H9 (cell line): Measurements from ENCODE around the gene CACNB2. TPM values are rescaled to one million over a fixed set of nuclear protein-coding genes. Genes with fewer than 3 reads are reported as not detected.

Experiments
- DNase-seq: peaks from one replicate; pipeline ENCODE4 v3.0.0-alpha.2; 2017
- H2AFZ ChIP-seq: one replicate; pipeline ENCODE4 v1.6.1; 2013; ENCODE audit warnings: mild to moderate bottlenecking, low read length, control low read depth, moderate library complexity
- H2AK5ac ChIP-seq: 2 replicates; pipeline ENCODE4 v1.6.1; 2013; ENCODE audit warnings: low read length, control low read depth, mixed read lengths; ENCODE audit not compliant: insufficient read length
- H2BK120ac ChIP-seq: one replicate; pipeline ENCODE4 v1.6.1; 2013; ENCODE audit warnings: low read depth, mild to moderate bottlenecking, low read length, control low read depth, inconsistent platforms; ENCODE audit not compliant: poor library complexity, severe bottlenecking
- H2BK12ac ChIP-seq: 2 replicates; pipeline ENCODE4 v1.6.1; 2013; ENCODE audit warnings: low read length, control low read depth, mixed read lengths, low read depth; ENCODE audit not compliant: insufficient read length
- H2BK15ac ChIP-seq: 2 replicates; pipeline ENCODE4 v1.6.1; 2013; ENCODE audit warnings: low read depth, low read length, control low read depth
- H2BK20ac ChIP-seq: one replicate; pipeline ENCODE4 v1.6.1; 2013; ENCODE audit warnings: low read depth, mild to moderate bottlenecking, low read length, control low read depth, inconsistent platforms; ENCODE audit not compliant: poor library complexity, severe bottlenecking
- H2BK5ac ChIP-seq: 2 replicates; pipeline ENCODE4 v1.6.1; 2013; ENCODE audit warnings: low read length, control low read depth, mixed read lengths; ENCODE audit not compliant: insufficient read length
- H3K14ac ChIP-seq: 2 replicates; pipeline ENCODE4 v1.6.1; 2013; ENCODE audit warnings: low read length, control low read depth; ENCODE audit not compliant: insufficient read depth
- H3K18ac ChIP-seq: 2 replicates; pipeline ENCODE4 v1.6.1; 2013; ENCODE audit warnings: low read depth, mild to moderate bottlenecking, mixed read lengths, low read length, control low read depth; ENCODE audit not compliant: insufficient read length
- H3K23ac ChIP-seq: 2 replicates; pipeline ENCODE4 v1.6.1; 2013; ENCODE audit warnings: low read length, control low read depth, mixed read lengths, low read depth; ENCODE audit not compliant: insufficient read length
- H3K23me2 ChIP-seq: 2 replicates; pipeline ENCODE4 v1.6.1; 2013; ENCODE audit warnings: low read depth, mild to moderate bottlenecking, mixed read lengths, low read length, control low read depth; ENCODE audit not compliant: insufficient read length, poor library complexity, severe bottlenecking
- H3K27ac ChIP-seq: 2 replicates; pipeline ENCODE4 v1.5.1; 2013; ENCODE audit warnings: low read length, control low read depth, mixed read lengths, low read depth; ENCODE audit not compliant: insufficient read length
- H3K27me3 ChIP-seq: 2 replicates; pipeline ENCODE4 v1.6.1; 2013; ENCODE audit warnings: low read length, control low read depth, inconsistent platforms; ENCODE audit not compliant: insufficient read depth
- H3K4ac ChIP-seq: 2 replicates; pipeline ENCODE4 v1.6.1; 2013; ENCODE audit warnings: low read depth, mild to moderate bottlenecking, control low read depth, inconsistent platforms, low read length, moderate library complexity
- H3K4me1 ChIP-seq: 2 replicates; pipeline ENCODE4 v1.6.1; 2013; ENCODE audit warnings: low read length, control low read depth, inconsistent platforms; ENCODE audit not compliant: insufficient read depth
- H3K4me2 ChIP-seq: 2 replicates; pipeline ENCODE4 v1.6.1; 2013; ENCODE audit warnings: low read length, control low read depth, mixed read lengths; ENCODE audit not compliant: insufficient read length, insufficient read depth
- H3K56ac ChIP-seq: 2 replicates; pipeline ENCODE4 v1.6.1; 2013; ENCODE audit warnings: low read depth, mild to moderate bottlenecking, mixed read lengths, low read length, control low read depth; ENCODE audit not compliant: insufficient read length
- H3K79me1 ChIP-seq: 2 replicates; pipeline ENCODE4 v1.6.1; 2013; ENCODE audit warnings: low read depth, mild to moderate bottlenecking, moderate library complexity, low read length, control low read depth, inconsistent platforms; ENCODE audit not compliant: insufficient read depth, poor library complexity, severe bottlenecking
- H3K79me2 ChIP-seq: 2 replicates; pipeline ENCODE4 v1.6.1; 2013; ENCODE audit warnings: low read length, control low read depth, inconsistent platforms; ENCODE audit not compliant: insufficient read depth
- H3K9ac ChIP-seq: 2 replicates; pipeline ENCODE4 v1.6.1; 2013; ENCODE audit warnings: low read length, control low read depth, mixed read lengths; ENCODE audit not compliant: insufficient read length; ENCODE audit errors: extremely low read depth
- H3K9me3 ChIP-seq: one replicate; pipeline ENCODE4 v1.6.1; 2013; ENCODE audit warnings: low read depth, low read length, inconsistent platforms; ENCODE audit not compliant: control insufficient read depth
- H3T11ph ChIP-seq: one replicate; pipeline ENCODE4 v1.6.1; 2013; ENCODE audit warnings: mild to moderate bottlenecking, low read length, control low read depth, inconsistent platforms
- H4K20me1 ChIP-seq: one replicate; pipeline ENCODE4 v1.6.1; 2013; ENCODE audit not compliant: control insufficient read depth, insufficient read length, insufficient read depth
- H4K5ac ChIP-seq: 2 replicates; pipeline ENCODE4 v1.6.1; 2013; ENCODE audit warnings: low read depth, mild to moderate bottlenecking, mixed read lengths, low read length, control low read depth; ENCODE audit not compliant: insufficient read length
- H4K8ac ChIP-seq: replicated peaks from 2 replicates; pipeline ENCODE4 v1.6.1; 2013; ENCODE audit warnings: low read length, control low read depth, mixed read lengths, low read depth; ENCODE audit not compliant: insufficient read length
- H4K91ac ChIP-seq: 2 replicates; pipeline ENCODE4 v1.6.1; 2013; ENCODE audit warnings: low read depth, mild to moderate bottlenecking, moderate library complexity, mixed read lengths, low read length, control low read depth; ENCODE audit not compliant: insufficient read length
- H3K27ac Mint-ChIP-seq, 3 experiments: 2 replicates in 2 of 3; 3 replicates in 1 of 3; pipeline ENCODE4 v1.8.0; 2020 to 2021; ENCODE audit warnings: mixed read lengths in 3 of 3, mild to moderate bottlenecking in 1 of 3, moderate library complexity in 1 of 3
- H3K27me3 Mint-ChIP-seq: 2 replicates; pipeline ENCODE4 v1.8.0; 2021; ENCODE audit warnings: low read depth, mild to moderate bottlenecking, moderate library complexity, mixed read lengths
- H3K36me3 Mint-ChIP-seq, 3 experiments: 2 replicates in 2 of 3; 3 replicates in 1 of 3; pipeline ENCODE4 v1.8.0; 2020 to 2021; ENCODE audit warnings: low read depth in 3 of 3, mixed read lengths in 3 of 3; ENCODE audit not compliant: insufficient read depth in 1 of 3
- H3K4me1 Mint-ChIP-seq, 2 experiments: 2 replicates each; pipeline ENCODE4 v1.8.0; 2020; ENCODE audit warnings: mixed read lengths in 2 of 2
- H3K4me3 Mint-ChIP-seq, 2 experiments: 2 replicates in 1 of 2; 3 replicates in 1 of 2; pipeline ENCODE4 v1.8.0; 2020 to 2021; ENCODE audit warnings: mild to moderate bottlenecking in 2 of 2, mixed read lengths in 2 of 2, moderate library complexity in 1 of 2
- H3K9me3 Mint-ChIP-seq, 2 experiments: 2 replicates in 1 of 2; 3 replicates in 1 of 2; pipeline ENCODE4 v1.8.0; 2020; ENCODE audit warnings: mild to moderate bottlenecking in 2 of 2, mixed read lengths in 2 of 2, moderate library complexity in 1 of 2
- whole genome bisulfite sequencing: extraction: QIAGEN DNeasy Blood & Tissue Kit; methylation state at CpG from one replicate; pipeline ENCODE4 v1.1.7; 2013; ENCODE audit warnings: missing lambda C conversion rate, low lambda C conversion rate, mixed read lengths; ENCODE audit not compliant: insufficient read length; ENCODE audit errors: extremely low coverage; 5-methylcytosine and 5-hydroxymethylcytosine counted together
- total RNA-seq: library from RNA; stranded (reverse); gene quantifications from 2 replicates; pipeline ENCODE4 v1.2.1, GENCODE V29; 2021
- TF ChIP-seq, protein P1 (sequence below): fragments of 200-600 bp; sonication (generic); conservative IDR thresholded peaks from 3 replicates; pipeline ENCODE4 v1.8.0; 2021; ENCODE audit warnings: antibody characterized with exemption, mild to moderate bottlenecking

Gene CACNB2
- total RNA-seq, 1 experiment from 2014 or later = 2.6 TPM

DNA sequence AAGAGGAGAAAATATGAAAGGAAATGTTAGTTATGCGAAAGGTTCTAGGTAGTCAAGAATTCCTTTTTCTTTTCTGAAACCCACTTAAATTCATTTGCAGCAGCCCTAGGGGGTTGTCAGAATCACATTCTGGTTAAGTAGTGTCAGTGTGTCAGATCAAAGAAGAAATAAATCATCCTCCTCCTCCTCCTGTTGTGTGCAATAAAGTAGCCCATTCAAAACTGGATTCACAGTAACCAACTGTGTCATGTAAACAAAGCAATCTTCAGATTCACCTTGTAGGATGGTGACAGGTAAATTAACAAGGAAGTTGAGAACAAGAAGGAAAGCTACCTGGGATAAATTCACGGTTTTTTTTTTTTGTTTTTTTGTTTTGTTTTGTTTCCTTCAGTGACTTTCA lies 383.6 kb downstream of the CACNB2 start:
- Histone ChIP-seq H2BK120ac (no peak overlapping the region), H3K4me2 (no peak overlapping the region)

More for the DNA sequence above, 383.6 kb downstream of the CACNB2 start:
- Mint-ChIP-seq H3K27me3 (no peaks in the 10 kb centered on the region; the same call in 1 of the 2 replicates), H3K4me3 (no peak overlapping the region), H3K27ac (no peak overlapping the region), H3K36me3 (no peaks in the 10 kb centered on the region; a peak in 1 of 7 replicates), H3K9me3 (no peaks in the 10 kb centered on the region), H3K4me1 (peaks cover 2 to 5% of the 10 kb centered on the region in 2 experiments; a peak in 3 of 4 replicates)
- Histone ChIP-seq H3K4me1 (no peaks in the 10 kb centered on the region; the same call in 1 of the 2 replicates), H2BK20ac (no peak overlapping the region), H3T11ph (no peak overlapping the region), H3K23ac (no peak overlapping the region), H4K91ac (no peak overlapping the region), H2BK15ac (no peak overlapping the region), H3K27ac (no peak overlapping the region), H2AK5ac (no peak overlapping the region), H3K9me3 (no peaks in the 10 kb centered on the region), H2BK12ac (no peak overlapping the region), H2AFZ (no peak overlapping the region), H3K79me1 (no peaks in the 10 kb centered on the region), H2BK5ac (no peak overlapping the region), H3K9ac (no peak overlapping the region), H3K18ac (no peak overlapping the region), H4K5ac (no peak overlapping the region), H3K79me2 (no peaks in the 10 kb centered on the region), H3K14ac (no peak overlapping the region), H3K23me2 (no peaks in the 10 kb centered on the region), H4K8ac (no peak overlapping the region), H3K4ac (no peak overlapping the region), H3K56ac (no peak overlapping the region), H3K27me3 (no peaks in the 10 kb centered on the region), H4K20me1 (no peaks in the 10 kb centered on the region)
- TF ChIP-seq, protein P1, sequence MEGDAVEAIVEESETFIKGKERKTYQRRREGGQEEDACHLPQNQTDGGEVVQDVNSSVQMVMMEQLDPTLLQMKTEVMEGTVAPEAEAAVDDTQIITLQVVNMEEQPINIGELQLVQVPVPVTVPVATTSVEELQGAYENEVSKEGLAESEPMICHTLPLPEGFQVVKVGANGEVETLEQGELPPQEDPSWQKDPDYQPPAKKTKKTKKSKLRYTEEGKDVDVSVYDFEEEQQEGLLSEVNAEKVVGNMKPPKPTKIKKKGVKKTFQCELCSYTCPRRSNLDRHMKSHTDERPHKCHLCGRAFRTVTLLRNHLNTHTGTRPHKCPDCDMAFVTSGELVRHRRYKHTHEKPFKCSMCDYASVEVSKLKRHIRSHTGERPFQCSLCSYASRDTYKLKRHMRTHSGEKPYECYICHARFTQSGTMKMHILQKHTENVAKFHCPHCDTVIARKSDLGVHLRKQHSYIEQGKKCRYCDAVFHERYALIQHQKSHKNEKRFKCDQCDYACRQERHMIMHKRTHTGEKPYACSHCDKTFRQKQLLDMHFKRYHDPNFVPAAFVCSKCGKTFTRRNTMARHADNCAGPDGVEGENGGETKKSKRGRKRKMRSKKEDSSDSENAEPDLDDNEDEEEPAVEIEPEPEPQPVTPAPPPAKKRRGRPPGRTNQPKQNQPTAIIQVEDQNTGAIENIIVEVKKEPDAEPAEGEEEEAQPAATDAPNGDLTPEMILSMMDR = no peak
- WGBS = no CpG with 5 or more reads among the region's 2 CpGs
- DNase-seq = no peak
